Activated CD4-positive, alpha-beta T cell treated with anti-CD3 and anti-CD28 coated beads for 48 hours (primary cell): ENCODE measurements around the gene C8B.

Experiments
- DNase-seq: peaks from one replicate; pipeline ENCODE4 v3.0.0-alpha.2; 2020

Gene C8B

GRCh38 chr1:56970280-56970679 lies 4.5 kb upstream of the C8B start:
- DNase-seq, result no peak

- no peak for DNase-seq
Observed at GRCh38 chr1:56968878-56969495, 3.2 kb upstream of the C8B start.

- peak; percentile 14 for DNase-seq
Observed at GRCh38 chr1:56967900-56968832, 2.4 kb upstream of the C8B start.

- no peak for DNase-seq
Observed at GRCh38 chr1:56967355-56967754, 1.5 kb upstream of the C8B start.

GRCh38 chr1:56966698-56966999 lies 834 bp upstream of the C8B start:
- no peak for DNase-seq

- DNase-seq, result no peak
Observed at GRCh38 chr1:56965191-56965590, 624 bp downstream of the C8B start.

- no peak for DNase-seq
Observed at GRCh38 chr1:56964349-56965017, 1.3 kb downstream of the C8B start.

GRCh38 chr1:56963667-56964066 lies 2.1 kb downstream of the C8B start:
- no peak for DNase-seq

GRCh38 chr1:56961426-56961825 lies 4.4 kb downstream of the C8B start:
- no peak for DNase-seq

- DNase-seq, result no peak
Observed at GRCh38 chr1:56958526-56958925, 7.3 kb downstream of the C8B start.

GRCh38 chr1:56957931-56958330 lies 7.9 kb downstream of the C8B start:
- DNase-seq, result no peak

GRCh38 chr1:56954664-56955063 lies 11.2 kb downstream of the C8B start:
- DNase-seq, result no peak

GRCh38 chr1:56953386-56953785 lies 12.4 kb downstream of the C8B start:
- DNase-seq, result no peak

GRCh38 chr1:56952501-56952900 lies 13.3 kb downstream of the C8B start:
- DNase-seq, result no peak

- no peak for DNase-seq
Observed at GRCh38 chr1:56948403-56949023, 17.3 kb downstream of the C8B start.

GRCh38 chr1:56940039-56940438 lies 25.8 kb downstream of the C8B start:
- DNase-seq, result no peak

- no peak for DNase-seq
Observed at GRCh38 chr1:56939209-56939608, 26.6 kb downstream of the C8B start.

GRCh38 chr1:56938646-56939045 lies 27.2 kb downstream of the C8B start:
- DNase-seq, result no peak

GRCh38 chr1:56934430-56935060 lies 31.3 kb downstream of the C8B start:
- DNase-seq, result no peak

- no peak for DNase-seq
Observed at GRCh38 chr1:56933606-56934005, 32.2 kb downstream of the C8B start.

GRCh38 chr1:56933161-56933560 lies 32.7 kb downstream of the C8B start:
- DNase-seq, result no peak

- DNase-seq, result no peak
Observed at GRCh38 chr1:56931686-56932085, 34.1 kb downstream of the C8B start.

GRCh38 chr1:56931211-56931610 lies 34.6 kb downstream of the C8B start:
- DNase-seq, result no peak
